Measurements from ENCODE around the gene PDE11A. TPM values are rescaled to one million over a fixed set of nuclear protein-coding genes. Genes with fewer than 3 reads are reported as not detected.

Gene PDE11A
- total and polyA plus RNA-seq, 8 donors, result under 0.01 to 0.87 (median 0.40) TPM; not detected in 2

DNA sequence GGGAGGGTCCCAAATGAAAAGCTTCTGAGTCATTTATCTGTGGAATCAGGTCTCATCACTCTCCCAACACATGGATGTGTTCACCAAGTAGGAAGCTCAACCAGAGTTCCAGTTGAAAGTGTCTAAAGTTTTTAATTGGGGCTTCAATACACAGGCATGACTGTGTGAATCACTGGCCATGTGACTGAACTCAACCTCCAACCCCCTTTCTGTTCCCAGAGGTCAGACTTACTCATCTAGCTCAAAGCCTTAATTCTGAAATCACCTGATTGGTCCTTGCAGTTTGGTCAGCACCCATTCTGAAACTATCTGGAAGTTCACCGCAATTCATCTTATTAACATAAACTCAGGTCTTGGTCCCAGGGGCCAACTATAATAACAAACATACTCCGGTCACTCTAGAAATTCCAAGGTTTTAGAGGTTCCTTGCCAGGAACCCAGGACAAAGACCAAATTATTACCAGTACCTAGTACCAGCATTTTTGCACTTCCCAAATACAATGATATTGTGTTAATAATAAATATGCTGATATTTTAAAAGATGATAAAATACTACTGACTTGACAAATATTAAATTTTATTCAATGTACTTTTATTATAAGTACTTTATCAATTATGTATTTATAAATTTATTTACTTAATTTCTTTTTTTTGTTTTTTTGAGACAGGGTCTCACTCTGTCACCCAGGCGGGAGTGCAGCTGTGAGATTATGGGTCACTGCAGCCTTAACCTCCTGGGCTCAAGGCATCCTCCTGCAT is 28.9 kb upstream of the PDE11A start:
- 88 to 96% (median 91%) methylated on average over 3 of the region's 3 CpGs for WGBS, 5 donors
- Histone ChIP-seq H3K27me3 (no peaks in the 10 kb centered on the region), H3K36me3 (no peaks in the 10 kb centered on the region), H3K4me1 (peaks cover 0 to 3% (median 0%) of the 10 kb centered on the region in 4 donors), H3K4me3 (no peak overlapping the region), H3K9me3 (no peaks in the 10 kb centered on the region), H3K27ac (no peak overlapping the region)
- intact Hi-C loops (cut with DNase I; ENCODE audit: low total_unique reads), result no loop called here
- no peak for DNase-seq
- TF ChIP-seq POLR2AphosphoS5 (IDR thresholded peaks at IDR 0.05), result no peak
- TF ChIP-seq, protein P1, sequence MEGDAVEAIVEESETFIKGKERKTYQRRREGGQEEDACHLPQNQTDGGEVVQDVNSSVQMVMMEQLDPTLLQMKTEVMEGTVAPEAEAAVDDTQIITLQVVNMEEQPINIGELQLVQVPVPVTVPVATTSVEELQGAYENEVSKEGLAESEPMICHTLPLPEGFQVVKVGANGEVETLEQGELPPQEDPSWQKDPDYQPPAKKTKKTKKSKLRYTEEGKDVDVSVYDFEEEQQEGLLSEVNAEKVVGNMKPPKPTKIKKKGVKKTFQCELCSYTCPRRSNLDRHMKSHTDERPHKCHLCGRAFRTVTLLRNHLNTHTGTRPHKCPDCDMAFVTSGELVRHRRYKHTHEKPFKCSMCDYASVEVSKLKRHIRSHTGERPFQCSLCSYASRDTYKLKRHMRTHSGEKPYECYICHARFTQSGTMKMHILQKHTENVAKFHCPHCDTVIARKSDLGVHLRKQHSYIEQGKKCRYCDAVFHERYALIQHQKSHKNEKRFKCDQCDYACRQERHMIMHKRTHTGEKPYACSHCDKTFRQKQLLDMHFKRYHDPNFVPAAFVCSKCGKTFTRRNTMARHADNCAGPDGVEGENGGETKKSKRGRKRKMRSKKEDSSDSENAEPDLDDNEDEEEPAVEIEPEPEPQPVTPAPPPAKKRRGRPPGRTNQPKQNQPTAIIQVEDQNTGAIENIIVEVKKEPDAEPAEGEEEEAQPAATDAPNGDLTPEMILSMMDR (IDR thresholded peaks at IDR 0.05), result no peak
- no peak for TF ChIP-seq POLR2A (IDR thresholded peaks at IDR 0.05)
- no peak for TF ChIP-seq EP300 (IDR thresholded peaks at IDR 0.05)

DNA sequence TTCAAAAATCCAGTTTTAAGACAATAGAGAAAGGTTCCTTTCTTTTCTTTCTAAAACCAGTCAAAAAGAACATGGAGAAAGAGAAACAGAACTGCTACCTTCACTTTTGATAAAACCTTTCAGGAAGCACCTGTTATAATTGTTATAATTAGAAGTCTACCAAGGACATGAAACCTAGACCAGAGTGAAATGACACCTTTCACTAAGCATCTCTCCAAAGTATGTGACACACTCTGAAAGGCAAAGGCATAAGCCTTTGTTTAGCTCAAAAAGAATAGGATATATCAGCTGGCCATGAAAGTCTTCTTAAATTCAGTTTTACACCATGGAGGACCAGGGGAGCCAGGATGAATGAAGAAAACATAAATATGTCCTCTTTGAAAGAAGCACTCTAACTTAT is 20.9 kb upstream of the PDE11A start:
- Histone ChIP-seq H3K4me3 (no peak overlapping the region), H3K36me3 (no peaks in the 10 kb centered on the region), H3K27me3 (no peaks in the 10 kb centered on the region), H3K27ac (no peak overlapping the region), H3K4me1 (no peaks in the 10 kb centered on the region), H3K9me3 (no peaks in the 10 kb centered on the region)
- TF ChIP-seq POLR2A (IDR thresholded peaks at IDR 0.05) (no peak), EP300 (IDR thresholded peaks at IDR 0.05) (no peak), POLR2AphosphoS5 (IDR thresholded peaks at IDR 0.05) (no peak)
- TF ChIP-seq, protein P1 (IDR thresholded peaks at IDR 0.05), result no peak
- DNase-seq, result no peak
- intact Hi-C loops (cut with DNase I; ENCODE audit: low total_unique reads), result no loop called here

DNA sequence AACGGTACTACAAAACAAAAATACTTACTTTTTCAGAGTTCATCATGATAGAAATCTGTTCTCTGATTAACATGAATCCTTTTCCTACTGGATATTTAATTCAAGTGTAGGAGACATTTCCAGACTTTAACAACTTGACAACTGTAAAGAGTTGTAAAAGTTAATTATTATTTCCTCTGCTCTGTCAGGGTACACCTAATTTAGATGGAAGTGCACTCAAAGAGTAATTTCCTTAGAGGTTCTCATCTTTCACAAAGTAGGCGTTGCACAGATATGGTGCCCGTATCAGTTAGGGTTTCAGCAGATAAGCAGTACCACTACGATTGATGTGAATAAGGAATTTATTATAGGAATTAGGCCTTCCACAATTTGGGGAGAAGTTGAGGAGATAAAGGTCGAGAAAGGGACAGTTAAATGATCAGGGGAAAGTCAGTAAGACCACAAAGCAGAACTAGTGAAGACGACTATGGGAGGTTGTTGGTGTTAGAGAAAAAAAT is 16.2 kb upstream of the PDE11A start:
- WGBS, 5 donors, result 51 to 62% (median 57%) methylated on average over 6 of the region's 6 CpGs
- DNase-seq, result no peak

DNA sequence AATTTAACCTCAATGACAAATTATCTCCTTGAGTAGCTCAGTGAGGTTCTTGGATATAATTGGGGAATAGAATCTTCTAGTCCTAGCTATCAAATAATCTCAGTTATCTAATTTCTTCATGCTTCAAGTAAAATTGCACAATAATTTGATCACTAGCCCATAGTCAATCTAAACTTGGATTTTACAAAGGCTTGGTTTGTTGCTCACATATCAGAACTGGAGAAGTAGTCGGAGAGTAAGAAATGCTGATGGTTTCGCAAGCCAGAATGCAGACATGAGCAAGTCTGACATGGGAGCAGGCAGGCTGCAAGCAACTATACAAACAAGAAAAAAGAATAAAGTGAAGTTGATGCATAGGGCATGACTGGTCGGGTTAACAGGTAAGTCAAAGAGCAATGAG is 11.7 kb upstream of the PDE11A start:
- 48 to 73% (median 59%) methylated on average over 3 of the region's 3 CpGs for WGBS, 5 donors
- Histone ChIP-seq H3K4me3 (no peak overlapping the region), H3K4me1 (no peaks in the 10 kb centered on the region), H3K27me3 (no peaks in the 10 kb centered on the region), H3K27ac (no peak overlapping the region), H3K36me3 (no peaks in the 10 kb centered on the region), H3K9me3 (peaks cover 0 to 5% (median 2%) of the 10 kb centered on the region in 4 donors)
- intact Hi-C loops (cut with DNase I; ENCODE audit: low total_unique reads), result no loop called here
- DNase-seq, result no peak
- TF ChIP-seq, protein P1 (IDR thresholded peaks at IDR 0.05), result no peak
- no peak for TF ChIP-seq POLR2AphosphoS5 (IDR thresholded peaks at IDR 0.05)
- no peak for TF ChIP-seq EP300 (IDR thresholded peaks at IDR 0.05)
- no peak for TF ChIP-seq POLR2A (IDR thresholded peaks at IDR 0.05)

More for the DNA sequence above, 16.2 kb upstream of the PDE11A start:
- H3K36me3 ChIP-seq, result no peaks in the 10 kb centered on the region
- no peak overlapping the region for H3K4me3 ChIP-seq
- intact Hi-C loops (cut with DNase I; ENCODE audit: low total_unique reads), result no loop called here
- H3K27ac ChIP-seq, result no peak overlapping the region
- TF ChIP-seq POLR2A (IDR thresholded peaks at IDR 0.05) (no peak), POLR2AphosphoS5 (IDR thresholded peaks at IDR 0.05) (no peak), EP300 (IDR thresholded peaks at IDR 0.05) (no peak)
- TF ChIP-seq, protein P1 (IDR thresholded peaks at IDR 0.05), result no peak
- no peaks in the 10 kb centered on the region for H3K9me3 ChIP-seq
- H3K27me3 ChIP-seq, result no peaks in the 10 kb centered on the region
- H3K4me1 ChIP-seq, result no peaks in the 10 kb centered on the region
